Measurements from ENCODE around the gene NFKB1. TPM values are rescaled to one million over a fixed set of nuclear protein-coding genes. Genes with fewer than 3 reads are reported as not detected.

NFKB1 gene
- total and polyA plus RNA-seq, 9 of the 15 experiments (the other 6 are each of a cell fraction or from before 2014, with no cell fraction given) = 2.4 to 14.5 (median 10.3) TPM

DNA sequence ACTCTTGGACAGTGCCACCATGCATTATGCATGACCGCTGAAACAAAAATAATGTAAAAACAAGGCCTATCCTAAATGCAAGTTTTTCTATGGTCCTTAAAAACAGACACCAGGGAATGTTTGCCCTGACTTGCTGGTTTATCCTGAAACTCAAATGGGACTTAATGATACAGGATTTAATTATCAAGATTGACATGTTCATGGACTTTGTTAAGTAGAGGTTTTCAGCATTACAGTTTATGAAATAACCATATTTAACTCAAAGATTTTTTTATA, 1.3 kb downstream of the NFKB1 start:
- TF ChIP-seq TAF9B (IDR thresholded peaks at IDR 0.05; ENCODE audit: partially characterized antibody) (no peak), NRF1 (conservative IDR thresholded peaks at IDR 0.05 in 1 of 2, IDR thresholded peaks at IDR 0.05 in 1 of 2) (peak; percentile 8 to 47; a peak in 2 of 4 replicates)
- Histone ChIP-seq H3K4me1 (replicated peaks in 1 of 2; ENCODE audit: control insufficient read depth in 2 of 2, insufficient read depth in 2 of 2, low read length in 2 of 2) (peaks cover 13 to 18% of the 10 kb centered on the region in 2 experiments; a peak in 4 of 5 replicates), H3K9me1 (ENCODE audit: control insufficient read depth, insufficient read depth, low read length) (no peaks in the 10 kb centered on the region), H3K27ac (ENCODE audit: extremely low read depth, low read depth, low read length) (peak overlapping the region; percentile 91), H3K79me2 (ENCODE audit: control insufficient read depth, insufficient read depth, low read length) (peaks cover 29% of the 10 kb centered on the region), H3K27me3 (ENCODE audit: control insufficient read depth in 2 of 2, insufficient read depth in 2 of 2, low read length in 2 of 2) (no peaks in the 10 kb centered on the region), H2AFZ (ENCODE audit: low read depth, low read length) (peak overlapping the region; percentile 93), H3K9ac (ENCODE audit: insufficient read depth in 1 of 2, low read depth in 2 of 2, low read length in 2 of 2) (peak overlapping the region in 1 of 2 experiments; percentile 86; a peak in 2 of 4 replicates), H3K36me3 (ENCODE audit: control insufficient read depth, insufficient read depth, low read length) (no peaks in the 10 kb centered on the region), H3K4me2 (ENCODE audit: insufficient read depth, low read length) (peak overlapping the region; percentile 79), H3K9me3 (replicated peaks; ENCODE audit: control insufficient read depth, insufficient read depth, low read depth, low read length) (no peaks in the 10 kb centered on the region), H3K4me3 (peak overlapping the region; percentile 81), H4K20me1 (replicated peaks; ENCODE audit: control insufficient read depth, insufficient read depth, low read length) (no peaks in the 10 kb centered on the region)
- in situ Hi-C loops (cut with MboI) (no loop called here), intact Hi-C loops (cut with micrococcal nuclease) (loop anchor here (5.0 kb wide), 4 partner anchors 55 to 505 kb away; partner anchors contain the start of gene UBE2D3)
- ATAC-seq = no peak
- FAIRE-seq = no peak
- WGBS (ENCODE audit: insufficient coverage, low coverage, missing lambda C conversion rate) = 23% methylated on average over 1 of the region's 1 CpG
- TSS peak; percentile 61 for BruUV-seq (replicated peaks)
- CTCF ChIA-PET (ENCODE audit: low intra/inter-chr PET ratio) = interaction anchor here (0.6 to 1.4 kb wide), 2 partner anchors 54 to 71 kb away, joined by 4 read pairs; no protein-coding TSS in a partner anchor
- DNase-seq (ENCODE audit: extremely low read depth in 1 of 4, low spot score in 3 of 4) = no peak
- POLR2A ChIA-PET = interaction anchor here (0.7 to 0.8 kb wide), 3 partner anchors 19 to 314 kb away, joined by 3 read pairs; no protein-coding TSS in a partner anchor

DNA sequence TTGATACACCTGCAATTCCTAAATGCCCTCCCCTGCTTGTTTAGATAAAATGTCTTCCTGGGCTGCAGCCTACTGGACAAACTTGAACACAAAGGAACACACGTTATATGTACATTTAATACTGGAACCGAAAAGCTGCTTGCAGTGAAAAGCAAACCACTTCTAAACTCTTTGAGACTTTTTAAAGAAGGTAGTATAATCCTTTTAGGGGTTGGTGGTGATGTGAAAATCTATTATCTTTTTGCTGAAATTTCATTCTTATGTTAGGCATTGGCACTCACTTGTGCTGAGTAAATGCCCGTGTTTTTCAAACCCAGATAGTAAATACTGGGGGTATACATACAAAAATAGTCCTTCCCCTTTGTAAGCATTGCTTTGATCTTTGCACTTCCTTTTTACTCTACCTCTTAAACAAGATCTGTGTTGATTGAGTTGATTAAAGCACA, 2.2 kb downstream of the NFKB1 start:
- peak overlapping the region; percentile 81; the same call in 1 of the 2 replicates for H3K4me3 ChIP-seq
- peak overlapping the region in 1 of 2 experiments; percentile 86; a peak in 1 of 4 replicates for H3K9ac ChIP-seq (ENCODE audit: insufficient read depth in 1 of 2, low read depth in 2 of 2, low read length in 2 of 2)
- TF ChIP-seq SPI1 (IDR thresholded peaks at IDR 0.05; ENCODE audit: borderline replicate concordance, low read depth, low read length) = 0 out of 2 replicates have a peak, but pooled peaks have one; percentile 21
- peak in 1 of 2 experiments; percentile 23; a peak in 1 of 4 replicates for TF ChIP-seq MAZ (CRISPR knock-in tag; conservative IDR thresholded peaks at IDR 0.05 in 1 of 2, IDR thresholded peaks at IDR 0.05 in 1 of 2)
- peak in 1 of 3 experiments; percentile 26 for TF ChIP-seq YY1 (IDR thresholded peaks at IDR 0.05; ENCODE audit: borderline replicate concordance in 1 of 3, control insufficient read depth in 1 of 3, extremely low read depth in 1 of 3, insufficient read depth in 3 of 3, insufficient read length in 1 of 3, insufficient replicate concordance in 2 of 3, low read depth in 1 of 3, low read length in 2 of 3)
- TF ChIP-seq FOSL1 (tag; conservative IDR thresholded peaks at IDR 0.05) = 0 out of 2 replicates have a peak, but pooled peaks have one; percentile 15
- TF ChIP-seq HDAC1 (IDR thresholded peaks at IDR 0.05) = no peak
- 0 out of 2 replicates have a peak, but pooled peaks have one; percentile 5 for TF ChIP-seq DPF2 (IDR thresholded peaks at IDR 0.05)
- H3K9me3 ChIP-seq (replicated peaks; ENCODE audit: control insufficient read depth, insufficient read depth, low read depth, low read length) = no peaks in the 10 kb centered on the region
- 3% methylated on average over 3 of the region's 3 CpGs for WGBS (ENCODE audit: insufficient coverage, low coverage, missing lambda C conversion rate)
- intact Hi-C loops (cut with micrococcal nuclease) (loop anchor here (5.0 kb wide), 4 partner anchors 56 to 504 kb away; partner anchors contain the start of gene UBE2D3), in situ Hi-C loops (cut with MboI) (no loop called here)
- peak in 2 of 4 experiments; percentile 21 to 33 for DNase-seq (ENCODE audit: extremely low read depth in 1 of 4, low spot score in 3 of 4)
- ATAC-seq = no peak
- H3K79me2 ChIP-seq (ENCODE audit: control insufficient read depth, insufficient read depth, low read length) = peaks cover 29% of the 10 kb centered on the region
- BruUV-seq (replicated peaks) = no TSS peak
- H2AFZ ChIP-seq (ENCODE audit: low read depth, low read length) = peak overlapping the region; percentile 76
- H3K27me3 ChIP-seq (ENCODE audit: control insufficient read depth in 2 of 2, insufficient read depth in 2 of 2, low read length in 2 of 2) = no peaks in the 10 kb centered on the region
- peaks cover 13 to 18% of the 10 kb centered on the region in 2 experiments; a peak in 4 of 5 replicates for H3K4me1 ChIP-seq (replicated peaks in 1 of 2; ENCODE audit: control insufficient read depth in 2 of 2, insufficient read depth in 2 of 2, low read length in 2 of 2)
- POLR2A ChIA-PET = interaction anchor here (0.8 kb wide), 2 partner anchors 19 to 27 kb away, joined by 3 read pairs; no protein-coding TSS in a partner anchor
- H4K20me1 ChIP-seq (replicated peaks; ENCODE audit: control insufficient read depth, insufficient read depth, low read length) = no peaks in the 10 kb centered on the region
- CTCF ChIA-PET (ENCODE audit: low intra/inter-chr PET ratio) = interaction anchor here (0.6 kb wide), 1 partner anchor 73 kb away, joined by 3 read pairs; no protein-coding TSS in a partner anchor
- peak overlapping the region; percentile 50 for H3K4me2 ChIP-seq (ENCODE audit: insufficient read depth, low read length)
- peak overlapping the region; percentile 34; the same call in 1 of the 3 replicates for H3K27ac ChIP-seq (ENCODE audit: extremely low read depth, low read depth, low read length)
- peak; percentile 51 for FAIRE-seq
- no peaks in the 10 kb centered on the region for H3K9me1 ChIP-seq (ENCODE audit: control insufficient read depth, insufficient read depth, low read length)
- no peaks in the 10 kb centered on the region for H3K36me3 ChIP-seq (ENCODE audit: control insufficient read depth, insufficient read depth, low read length)

Measured in K562 (cell line).